ENCODE data around the gene SLC2A6. TPM values are rescaled to one million over a fixed set of nuclear protein-coding genes. Genes with fewer than 3 reads are reported as not detected.
"Not testable (repeated sequence)": the region's sequence is repeated elsewhere in the genome, so short reads cannot be mapped to it uniquely, and the experiment has no call there.

Gene SLC2A6
- total RNA-seq, 6 experiments from 2014 or later = 9.4 to 12.6 (median 11.3) TPM

DNA sequence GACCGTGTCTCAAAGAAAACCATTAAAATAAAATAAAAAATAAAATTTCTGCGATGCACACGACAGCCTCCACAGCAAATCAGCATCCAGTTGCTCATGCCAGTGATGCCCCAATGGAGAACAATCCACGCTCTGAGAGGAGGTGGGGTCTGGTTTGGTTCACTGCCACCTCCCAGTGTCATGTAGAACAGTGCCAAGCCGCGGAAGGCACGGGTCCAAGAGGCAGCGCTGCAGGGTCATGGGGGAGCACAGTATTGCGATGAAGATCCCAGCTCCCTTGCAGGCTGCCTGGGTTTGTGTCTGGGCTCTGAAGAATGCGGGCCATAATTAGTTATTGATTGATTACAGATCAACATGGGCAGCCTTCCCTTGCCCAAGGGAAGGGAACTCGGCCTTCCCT is 25.2 kb downstream of the SLC2A6 start:
- Mint-ChIP-seq H3K27me3 (ENCODE audit: insufficient read depth) (peaks cover 14% of the 10 kb centered on the region), H3K4me1 (ENCODE audit: low read depth) (no peaks in the 10 kb centered on the region), H3K27ac (no peak overlapping the region), H3K36me3 (ENCODE audit: low read depth) (no peaks in the 10 kb centered on the region), H3K9me3 (no peaks in the 10 kb centered on the region), H3K4me3 (no peak overlapping the region)
- TF ChIP-seq CTCF (IDR thresholded peaks at IDR 0.05) = no peak
- DNase-seq = no peak

- no peaks in the 10 kb centered on the region for H3K4me1 Mint-ChIP-seq (ENCODE audit: low read depth)
- peaks cover 11% of the 10 kb centered on the region for H3K27me3 Mint-ChIP-seq (ENCODE audit: insufficient read depth)
- no peak overlapping the region for H3K4me3 Mint-ChIP-seq
- no peak for DNase-seq
- no peaks in the 10 kb centered on the region for H3K9me3 Mint-ChIP-seq
- H3K36me3 Mint-ChIP-seq (ENCODE audit: low read depth) = no peaks in the 10 kb centered on the region
- no peak for TF ChIP-seq CTCF (IDR thresholded peaks at IDR 0.05)
- no peak overlapping the region for H3K27ac Mint-ChIP-seq
Observed at GRCh38 chr9:133452562-133452961, 26.3 kb downstream of the SLC2A6 start.

DNA sequence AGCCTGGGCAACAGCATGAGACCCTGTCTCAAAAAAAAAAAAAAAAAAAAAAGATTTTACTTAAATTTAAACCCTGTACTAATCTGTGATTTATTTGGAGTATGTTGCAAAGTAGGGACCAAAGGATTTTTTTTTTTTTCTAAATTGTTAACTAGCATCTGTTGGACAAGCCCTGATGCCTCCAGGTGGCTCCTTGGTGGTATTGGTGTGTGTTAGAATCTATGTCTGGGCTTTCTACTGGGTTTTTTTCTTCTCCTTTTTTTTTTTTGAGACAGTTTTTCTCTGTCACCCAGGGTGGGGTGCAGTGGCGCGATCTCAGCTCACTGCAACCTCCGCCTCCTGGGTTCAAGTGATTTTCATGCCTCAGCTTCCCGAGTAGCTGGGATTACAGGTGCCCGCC is 27.0 kb downstream of the SLC2A6 start:
- not testable (repeated sequence) for H3K27ac Mint-ChIP-seq; H3K36me3 Mint-ChIP-seq (ENCODE audit: low read depth); H3K9me3 Mint-ChIP-seq; DNase-seq; H3K4me1 Mint-ChIP-seq (ENCODE audit: low read depth); H3K4me3 Mint-ChIP-seq
- H3K27me3 Mint-ChIP-seq (ENCODE audit: insufficient read depth) = peaks cover 10% of the 10 kb centered on the region

- Mint-ChIP-seq H3K36me3 (ENCODE audit: low read depth) (no peaks in the 10 kb centered on the region), H3K4me1 (ENCODE audit: low read depth) (no peaks in the 10 kb centered on the region), H3K27ac (no peak overlapping the region), H3K4me3 (no peak overlapping the region), H3K9me3 (no peaks in the 10 kb centered on the region), H3K27me3 (ENCODE audit: insufficient read depth) (peaks cover 14% of the 10 kb centered on the region)
- TF ChIP-seq CTCF (IDR thresholded peaks at IDR 0.05) = no peak
- DNase-seq = no peak
Observed at GRCh38 chr9:133449760-133450159, 29.1 kb downstream of the SLC2A6 start.

GRCh38 chr9:133448487-133448972 is 30.4 kb downstream of the SLC2A6 start:
- Mint-ChIP-seq H3K4me1 (ENCODE audit: low read depth) (no peaks in the 10 kb centered on the region), H3K36me3 (ENCODE audit: low read depth) (no peaks in the 10 kb centered on the region), H3K9me3 (no peaks in the 10 kb centered on the region), H3K27ac (no peak overlapping the region), H3K27me3 (ENCODE audit: insufficient read depth) (peaks cover 11% of the 10 kb centered on the region), H3K4me3 (no peak overlapping the region)
- no peak for TF ChIP-seq CTCF (IDR thresholded peaks at IDR 0.05)
- no peak for DNase-seq

- no peaks in the 10 kb centered on the region for H3K4me1 Mint-ChIP-seq (ENCODE audit: low read depth)
- no peak overlapping the region for H3K4me3 Mint-ChIP-seq
- no peaks in the 10 kb centered on the region for H3K9me3 Mint-ChIP-seq
- H3K27me3 Mint-ChIP-seq (ENCODE audit: insufficient read depth) = peaks cover 19% of the 10 kb centered on the region
- DNase-seq = no peak
- TF ChIP-seq CTCF (IDR thresholded peaks at IDR 0.05) = no peak
- H3K36me3 Mint-ChIP-seq (ENCODE audit: low read depth) = no peaks in the 10 kb centered on the region
- no peak overlapping the region for H3K27ac Mint-ChIP-seq
Observed at GRCh38 chr9:133445293-133445969, 33.5 kb downstream of the SLC2A6 start.

All from HFFc6 (cell line).